ENCODE measurements around the gene GXYLT2.

Gene GXYLT2

DNA sequence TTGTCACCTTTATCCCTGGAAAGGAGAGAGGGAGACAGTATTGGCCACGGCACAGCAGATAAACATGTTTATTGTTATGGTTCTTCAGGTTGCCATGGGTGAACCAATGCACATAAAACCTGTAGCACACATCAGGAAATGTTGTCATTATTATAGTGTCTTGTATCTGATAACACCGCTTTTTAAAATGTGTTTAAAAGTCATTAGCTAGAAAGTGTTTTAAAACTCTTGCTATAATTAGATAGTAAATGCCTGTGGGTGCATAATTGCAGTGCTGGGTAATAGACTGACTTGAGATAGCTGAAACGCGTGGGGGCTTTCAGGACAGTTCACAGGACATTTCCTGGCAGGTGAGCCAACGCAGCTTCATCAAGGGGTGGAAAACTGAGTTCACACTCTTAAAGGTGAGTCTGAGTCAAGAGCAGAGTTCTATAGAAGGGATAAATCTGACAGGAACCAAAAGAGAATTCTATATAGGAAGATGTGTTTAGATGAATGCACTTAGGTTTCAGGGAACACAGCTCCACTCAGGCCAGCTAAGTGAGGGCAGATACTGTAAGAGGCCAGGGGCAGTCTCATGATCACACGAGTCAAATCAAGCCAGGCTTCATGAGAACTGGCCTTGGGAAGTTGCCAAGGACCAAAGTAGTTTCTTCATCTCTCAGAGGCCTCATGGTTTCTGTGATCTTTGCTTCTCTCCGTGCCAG lies 73.1 kb downstream of the GXYLT2 start:
- DNase-seq, result no peak

DNA sequence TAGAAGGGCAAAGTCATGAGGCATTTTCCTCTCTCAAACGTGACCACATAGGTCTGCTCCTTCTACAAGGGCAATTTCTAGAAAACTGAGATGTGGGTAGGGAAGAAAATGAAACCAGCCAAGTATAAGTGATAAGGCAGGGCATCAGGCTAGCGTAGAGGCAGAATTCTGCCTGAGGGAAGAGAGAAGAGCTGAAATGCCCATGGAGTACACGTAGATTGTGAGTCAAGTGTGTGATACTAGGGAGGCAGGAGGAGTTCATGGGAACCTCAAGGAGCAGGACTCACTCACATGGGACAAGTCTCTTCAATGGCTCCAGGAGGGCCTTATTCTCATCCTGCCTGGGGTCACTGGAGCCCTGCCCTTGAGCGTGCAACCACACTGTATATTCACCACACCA lies 73.9 kb downstream of the GXYLT2 start:
- Histone ChIP-seq H3K27ac (ENCODE audit: low read length) (no peak overlapping the region), H3K9ac (ENCODE audit: low read length) (no peak overlapping the region)
- no peak for TF ChIP-seq EZH2 (optimal IDR thresholded peaks at IDR 0.05; ENCODE audit: low read depth, low read length)
- TF ChIP-seq, protein P1, sequence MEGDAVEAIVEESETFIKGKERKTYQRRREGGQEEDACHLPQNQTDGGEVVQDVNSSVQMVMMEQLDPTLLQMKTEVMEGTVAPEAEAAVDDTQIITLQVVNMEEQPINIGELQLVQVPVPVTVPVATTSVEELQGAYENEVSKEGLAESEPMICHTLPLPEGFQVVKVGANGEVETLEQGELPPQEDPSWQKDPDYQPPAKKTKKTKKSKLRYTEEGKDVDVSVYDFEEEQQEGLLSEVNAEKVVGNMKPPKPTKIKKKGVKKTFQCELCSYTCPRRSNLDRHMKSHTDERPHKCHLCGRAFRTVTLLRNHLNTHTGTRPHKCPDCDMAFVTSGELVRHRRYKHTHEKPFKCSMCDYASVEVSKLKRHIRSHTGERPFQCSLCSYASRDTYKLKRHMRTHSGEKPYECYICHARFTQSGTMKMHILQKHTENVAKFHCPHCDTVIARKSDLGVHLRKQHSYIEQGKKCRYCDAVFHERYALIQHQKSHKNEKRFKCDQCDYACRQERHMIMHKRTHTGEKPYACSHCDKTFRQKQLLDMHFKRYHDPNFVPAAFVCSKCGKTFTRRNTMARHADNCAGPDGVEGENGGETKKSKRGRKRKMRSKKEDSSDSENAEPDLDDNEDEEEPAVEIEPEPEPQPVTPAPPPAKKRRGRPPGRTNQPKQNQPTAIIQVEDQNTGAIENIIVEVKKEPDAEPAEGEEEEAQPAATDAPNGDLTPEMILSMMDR (IDR thresholded peaks at IDR 0.05; ENCODE audit: low read length), result no peak
- no peak for TF ChIP-seq EZH2phosphoT487 (IDR thresholded peaks at IDR 0.05; ENCODE audit: low read length)

More for the DNA sequence above, 73.1 kb downstream of the GXYLT2 start:
- H3K27me3 ChIP-seq (replicated peaks; ENCODE audit: insufficient read depth, low read length), result no peaks in the 10 kb centered on the region
- H3K4me2 ChIP-seq (ENCODE audit: low read depth, low read length), result no peak overlapping the region
- H3K27ac ChIP-seq (ENCODE audit: low read length), result no peak overlapping the region
- no peak overlapping the region for H2AFZ ChIP-seq (ENCODE audit: low read length)
- H3K9me3 ChIP-seq (replicated peaks; ENCODE audit: insufficient read depth, low read length), result no peaks in the 10 kb centered on the region
- no peaks in the 10 kb centered on the region for H3K4me1 ChIP-seq (ENCODE audit: low read length)
- no peaks in the 10 kb centered on the region for H3K36me3 ChIP-seq (replicated peaks; ENCODE audit: insufficient read depth, low read length)
- no peak overlapping the region for H3K9ac ChIP-seq (ENCODE audit: low read length)
- no peaks in the 10 kb centered on the region for H3K79me2 ChIP-seq (ENCODE audit: low read length)
- H3K9me2 ChIP-seq (replicated peaks; ENCODE audit: insufficient read depth, low read length), result no peaks in the 10 kb centered on the region
- no peaks in the 10 kb centered on the region for H3F3A ChIP-seq (ENCODE audit: insufficient read depth, low read length)
- TF ChIP-seq, protein P1 (IDR thresholded peaks at IDR 0.05; ENCODE audit: low read length), result no peak
- TF ChIP-seq EZH2 (optimal IDR thresholded peaks at IDR 0.05; ENCODE audit: low read depth, low read length), result no peak
- TF ChIP-seq EZH2phosphoT487 (IDR thresholded peaks at IDR 0.05; ENCODE audit: low read length), result no peak
- no peak overlapping the region for H3K4me3 ChIP-seq (ENCODE audit: low read length)
- H4K20me1 ChIP-seq (ENCODE audit: insufficient read depth, low read length), result no peaks in the 10 kb centered on the region

DNA sequence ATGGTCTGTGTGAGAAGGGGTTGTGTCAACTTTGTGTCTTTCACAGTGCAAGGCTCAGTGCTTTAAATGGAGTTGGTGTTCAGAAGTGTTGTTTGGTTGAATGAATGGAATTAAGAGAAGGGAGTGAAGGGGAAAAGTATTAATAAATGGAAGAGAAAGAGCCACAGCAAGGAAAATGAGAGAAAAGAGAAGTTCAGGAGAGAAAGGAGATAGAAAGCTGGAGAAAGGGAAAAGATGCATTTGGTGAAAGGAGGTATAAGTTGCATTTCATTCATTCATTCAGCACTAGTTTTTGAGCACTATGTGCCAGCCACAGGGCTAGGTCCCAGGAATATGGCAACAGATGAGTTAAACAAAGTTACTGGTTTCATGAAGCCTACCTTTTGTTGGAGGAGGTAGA lies 74.5 kb downstream of the GXYLT2 start:
- H3K9ac ChIP-seq (ENCODE audit: low read length), result no peak overlapping the region
- no peak overlapping the region for H3K4me2 ChIP-seq (ENCODE audit: low read depth, low read length)
- no peaks in the 10 kb centered on the region for H3K79me2 ChIP-seq (ENCODE audit: low read length)
- H3F3A ChIP-seq (ENCODE audit: insufficient read depth, low read length), result no peaks in the 10 kb centered on the region
- H3K4me3 ChIP-seq (ENCODE audit: low read length), result no peak overlapping the region
- H3K4me1 ChIP-seq (ENCODE audit: low read length), result no peaks in the 10 kb centered on the region
- DNase-seq, result no peak
- TF ChIP-seq EZH2 (optimal IDR thresholded peaks at IDR 0.05; ENCODE audit: low read depth, low read length) (no peak), EZH2phosphoT487 (IDR thresholded peaks at IDR 0.05; ENCODE audit: low read length) (no peak)
- TF ChIP-seq, protein P1 (IDR thresholded peaks at IDR 0.05; ENCODE audit: low read length), result no peak
- H3K9me2 ChIP-seq (replicated peaks; ENCODE audit: insufficient read depth, low read length), result no peaks in the 10 kb centered on the region
- no peak overlapping the region for H3K27ac ChIP-seq (ENCODE audit: low read length)
- no peaks in the 10 kb centered on the region for H4K20me1 ChIP-seq (ENCODE audit: insufficient read depth, low read length)
- no peaks in the 10 kb centered on the region for H3K36me3 ChIP-seq (replicated peaks; ENCODE audit: insufficient read depth, low read length)
- no peak overlapping the region for H2AFZ ChIP-seq (ENCODE audit: low read length)
- no peaks in the 10 kb centered on the region for H3K27me3 ChIP-seq (replicated peaks; ENCODE audit: insufficient read depth, low read length)
- H3K9me3 ChIP-seq (replicated peaks; ENCODE audit: insufficient read depth, low read length), result no peaks in the 10 kb centered on the region

More for the DNA sequence above, 73.9 kb downstream of the GXYLT2 start:
- H3K9me2 ChIP-seq (replicated peaks; ENCODE audit: insufficient read depth, low read length), result no peaks in the 10 kb centered on the region
- no peak for DNase-seq
- H2AFZ ChIP-seq (ENCODE audit: low read length), result no peak overlapping the region
- no peak overlapping the region for H3K4me3 ChIP-seq (ENCODE audit: low read length)
- no peaks in the 10 kb centered on the region for H3K4me1 ChIP-seq (ENCODE audit: low read length)
- H3K4me2 ChIP-seq (ENCODE audit: low read depth, low read length), result no peak overlapping the region
- no peaks in the 10 kb centered on the region for H3K9me3 ChIP-seq (replicated peaks; ENCODE audit: insufficient read depth, low read length)
- no peaks in the 10 kb centered on the region for H3F3A ChIP-seq (ENCODE audit: insufficient read depth, low read length)
- no peaks in the 10 kb centered on the region for H3K27me3 ChIP-seq (replicated peaks; ENCODE audit: insufficient read depth, low read length)
- no peaks in the 10 kb centered on the region for H4K20me1 ChIP-seq (ENCODE audit: insufficient read depth, low read length)
- H3K36me3 ChIP-seq (replicated peaks; ENCODE audit: insufficient read depth, low read length), result no peaks in the 10 kb centered on the region
- H3K79me2 ChIP-seq (ENCODE audit: low read length), result no peaks in the 10 kb centered on the region
